ENCODE data around the gene RAI14.

GRCh38 chr5:34857894-34858293, 201.8 kb downstream of the RAI14 start:
- no peak for TF ChIP-seq CTCF (conservative IDR thresholded peaks at IDR 0.05; ENCODE audit: low read depth, low read length)
- TF ChIP-seq EZH2 (IDR thresholded peaks at IDR 0.05; ENCODE audit: borderline replicate concordance, low read depth, low read length, poor library complexity, severe bottlenecking): no peak

All from A673 (cell line).